Stimulated activated CD8-positive, alpha-beta memory T cell treated with anti-CD3 and anti-CD28 coated beads, Interleukin-7, amount 100 ng/mL, for 1 hour (primary cell): ENCODE measurements around the gene PSMC1.

Source experiments
- DNase-seq, 2 donors: peaks; one replicate each; pipeline ENCODE4 v3.0.0-alpha.2; 2020; ENCODE audit warnings: low read depth in 2 of 2

PSMC1 gene

DNA sequence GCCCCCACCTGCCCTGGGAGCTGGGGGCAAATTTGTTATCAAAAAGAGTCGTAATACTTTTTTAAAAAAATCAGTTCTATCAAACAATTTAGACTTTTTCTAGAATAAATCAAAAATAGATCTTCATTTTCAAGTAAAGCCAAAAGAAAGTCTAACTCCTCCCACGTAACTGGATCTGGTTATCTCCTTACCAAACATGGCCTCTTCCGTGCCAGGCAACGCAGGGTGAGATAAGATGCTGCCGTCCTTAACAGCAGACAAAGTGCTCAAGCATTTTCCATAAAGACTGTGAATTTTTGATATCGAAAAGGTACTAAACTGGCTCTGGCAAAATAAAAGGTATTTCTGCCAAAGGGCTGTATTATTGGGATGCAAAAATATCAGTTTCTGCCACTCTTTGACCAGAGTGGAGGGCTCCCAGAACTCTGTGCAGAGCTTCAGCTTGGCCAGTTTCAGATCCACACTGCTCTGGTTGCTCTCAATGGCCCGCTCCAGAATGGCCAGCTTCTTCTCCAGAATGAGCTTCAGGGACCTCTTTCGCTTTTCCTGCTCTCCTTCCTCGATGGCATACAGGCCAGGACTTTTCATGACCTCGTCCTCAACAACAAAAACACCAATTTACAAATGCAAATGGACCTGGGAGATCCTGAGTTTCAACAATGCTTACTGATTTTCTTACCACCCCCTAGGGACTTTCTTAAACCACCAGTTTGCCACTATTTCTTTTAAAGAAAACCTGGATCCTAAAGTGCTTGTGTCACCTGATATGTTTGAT, 46.4 kb downstream of the PSMC1 start:
- DNase-seq, result no peak

DNA sequence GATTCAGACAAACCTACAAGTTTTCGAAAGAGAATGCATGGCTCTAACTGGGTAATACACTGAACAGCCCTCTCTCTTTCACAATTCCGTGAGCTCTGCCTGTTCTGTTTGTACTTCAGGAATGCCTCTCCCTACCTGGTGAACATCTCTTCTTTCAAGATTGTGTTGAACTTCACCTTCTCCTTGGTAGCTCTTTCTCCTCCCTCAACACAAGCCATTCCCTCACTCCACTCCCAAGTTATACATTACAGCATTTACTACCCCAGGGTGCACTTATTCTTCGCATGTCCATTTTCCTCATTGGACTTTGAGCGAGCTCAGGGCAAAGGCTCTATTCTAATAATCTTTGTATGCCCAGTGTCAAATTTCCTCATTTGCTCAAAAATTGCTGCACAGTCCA, 47.1 kb downstream of the PSMC1 start:
- DNase-seq, result no peak

DNA sequence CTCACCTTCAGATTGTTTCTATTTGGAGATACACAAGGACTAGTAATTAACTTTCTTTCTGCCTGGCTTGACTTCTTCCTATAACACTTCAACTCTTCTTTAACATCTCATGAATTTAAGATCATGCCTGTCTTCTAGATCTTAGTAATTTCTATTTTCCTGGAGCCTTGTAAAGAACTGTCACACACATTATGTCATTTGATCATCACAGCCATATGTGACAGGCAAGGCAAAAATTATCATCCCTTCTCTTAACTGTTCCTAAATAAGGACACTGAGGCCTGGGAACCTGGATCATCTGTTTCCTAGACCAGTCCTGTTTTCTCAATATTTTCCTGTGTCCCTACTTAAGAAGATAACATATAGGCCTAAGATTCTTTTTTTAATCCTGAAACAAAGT, 48.1 kb downstream of the PSMC1 start:
- DNase-seq, result no peak

DNA sequence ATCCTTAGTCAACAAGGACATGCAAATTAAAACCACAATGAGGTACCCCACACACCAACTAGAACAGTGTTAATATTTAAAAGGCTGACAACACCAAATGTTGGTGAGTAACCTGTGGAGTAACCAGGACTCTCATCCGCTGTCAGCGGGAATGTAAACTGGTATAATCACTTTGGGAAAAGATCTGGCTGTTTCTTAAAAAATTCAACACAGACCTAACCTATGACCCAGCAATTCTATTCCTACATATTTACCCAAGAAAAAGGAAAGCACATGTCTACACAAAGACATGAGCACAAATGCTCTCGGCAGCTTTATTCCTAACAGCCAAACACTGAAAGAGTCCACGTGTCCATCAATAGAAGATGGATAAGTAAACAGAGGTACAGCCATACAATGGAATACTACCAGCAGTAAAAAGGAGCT, 48.8 kb downstream of the PSMC1 start:
- DNase-seq, result no peak

DNA sequence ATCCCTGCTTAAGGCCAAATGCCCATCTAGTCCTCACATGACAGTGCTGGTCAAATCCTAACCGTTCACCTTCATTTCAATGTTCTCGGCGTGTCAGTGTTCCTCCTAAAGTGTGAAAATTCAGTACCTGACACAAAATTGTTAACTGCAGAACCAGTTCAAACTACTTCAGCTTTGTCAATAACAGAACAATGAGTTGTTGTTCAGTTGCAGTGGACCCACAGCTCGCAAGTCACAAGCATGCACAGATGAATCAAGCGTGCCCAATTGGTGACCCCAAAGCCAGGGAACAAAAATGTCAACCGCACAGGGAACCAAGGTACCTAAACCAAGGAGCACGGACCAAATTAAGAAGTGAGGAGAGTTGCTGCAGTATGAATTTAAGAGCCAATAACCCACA, 52.2 kb downstream of the PSMC1 start:
- DNase-seq, result no peak

DNA sequence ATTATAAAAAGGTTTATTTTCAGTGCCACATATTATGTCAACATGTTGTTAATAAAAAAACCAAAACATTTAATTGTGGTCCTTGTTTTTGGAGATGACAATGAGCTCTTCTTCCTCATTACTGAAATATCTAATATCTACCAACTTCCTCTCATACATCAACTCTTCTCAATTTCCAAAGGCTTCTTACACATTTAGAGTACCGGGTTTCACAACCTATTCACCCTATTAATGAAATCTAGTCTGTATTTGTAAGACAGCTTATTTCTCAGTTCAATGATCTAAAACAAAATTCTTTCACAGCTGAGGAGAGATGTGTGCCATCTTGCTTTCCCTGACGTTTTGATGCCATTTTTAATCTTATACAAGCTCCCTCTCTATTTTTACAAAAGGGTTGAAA, 60.9 kb downstream of the PSMC1 start:
- no peak for DNase-seq

DNA sequence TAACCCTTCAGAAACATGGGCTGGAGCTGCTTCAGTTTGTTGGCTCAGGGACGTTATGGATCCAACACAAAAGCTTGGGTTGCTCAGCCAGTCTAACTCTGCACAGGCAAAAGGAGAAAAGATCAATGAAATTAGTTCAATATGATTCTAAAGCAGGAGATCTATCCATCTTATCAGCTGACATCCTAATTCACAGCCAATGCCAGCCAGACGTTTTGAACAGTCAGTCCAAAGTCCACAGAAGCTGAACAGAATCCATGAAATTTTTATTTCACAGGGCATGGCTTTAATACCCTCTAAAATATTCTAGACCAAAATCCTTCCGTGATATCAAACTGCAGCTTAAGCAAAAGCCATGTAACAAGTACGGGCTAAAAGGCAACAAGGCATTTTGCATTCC, 61.7 kb downstream of the PSMC1 start:
- DNase-seq, result no peak

DNA sequence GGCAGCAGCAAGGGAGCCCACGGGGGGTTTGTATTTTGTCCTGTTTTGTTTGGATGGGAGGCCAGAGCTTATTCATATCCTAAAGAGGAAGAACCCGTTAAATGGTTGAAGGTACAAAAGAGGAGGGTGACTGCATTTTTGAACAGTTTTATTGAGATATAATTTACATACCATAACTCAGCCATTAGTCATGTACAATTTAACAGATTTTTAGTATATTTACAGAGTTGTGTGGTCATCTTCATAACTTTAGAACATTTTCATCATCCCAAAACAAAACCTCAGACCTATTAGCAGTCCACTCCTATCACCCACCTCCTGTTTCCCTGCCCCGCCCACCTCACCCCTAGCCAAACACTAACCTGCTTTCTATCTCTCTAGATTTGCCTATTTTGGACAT, 62.8 kb downstream of the PSMC1 start:
- no peak for DNase-seq

DNA sequence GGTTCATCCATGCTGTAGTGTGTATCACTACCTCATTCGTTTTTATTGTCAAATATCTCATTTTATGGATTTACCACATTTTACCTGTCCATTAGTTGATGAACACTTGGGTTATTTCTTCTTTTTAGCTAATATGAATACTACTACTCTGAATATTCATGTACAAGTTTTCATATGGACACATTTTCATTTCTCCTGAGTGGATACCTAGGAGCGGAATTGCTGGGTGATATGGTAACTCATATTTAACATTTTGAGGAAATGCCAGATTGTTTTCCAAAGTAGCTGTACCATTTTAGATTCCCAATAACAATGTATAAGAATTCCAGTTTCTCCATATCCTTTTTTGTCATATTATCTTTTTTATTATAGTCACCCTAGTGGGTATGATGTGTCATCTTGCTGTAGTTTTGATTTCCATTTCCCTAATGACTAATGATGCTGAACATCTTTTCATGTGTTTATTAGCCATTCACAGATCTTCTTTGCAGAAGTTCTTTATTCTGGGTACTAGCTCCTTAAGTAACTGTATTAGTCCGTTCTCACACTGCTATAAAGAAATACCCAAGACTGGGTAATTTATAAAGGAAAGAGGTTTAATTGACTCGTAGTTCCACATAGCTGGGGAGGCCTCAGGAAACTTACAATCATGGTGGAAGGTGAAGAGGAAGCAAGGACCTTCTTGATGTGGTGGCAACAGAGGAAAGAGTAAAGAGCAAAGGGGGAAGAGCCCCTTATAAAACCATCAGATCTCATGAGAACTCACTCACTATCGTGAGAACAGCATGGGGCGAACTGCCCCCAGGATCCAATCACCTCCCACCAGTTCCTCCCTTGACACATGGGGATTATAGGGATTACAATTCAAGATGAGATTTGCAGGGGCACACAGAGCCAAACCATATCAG, 63.5 kb downstream of the PSMC1 start:
- no peak for DNase-seq

DNA sequence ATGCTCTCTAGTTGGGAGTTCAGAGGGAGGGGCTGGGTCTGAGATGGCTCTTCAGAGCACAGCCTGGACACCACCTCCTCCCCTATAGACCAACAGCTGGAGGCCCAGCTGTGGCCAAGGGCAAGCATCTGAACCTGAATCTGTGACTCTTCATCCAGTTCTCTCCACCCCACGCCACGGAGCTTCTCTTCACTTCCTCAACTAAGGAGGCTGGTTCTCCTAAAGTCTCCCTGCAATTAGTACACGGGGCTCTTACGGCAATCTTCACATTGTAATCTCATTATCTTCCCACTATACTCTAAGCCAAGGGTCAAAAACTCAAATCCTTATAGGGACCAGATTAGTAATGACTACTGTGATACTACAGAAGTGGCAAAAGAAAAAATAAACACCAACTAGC, 65.5 kb downstream of the PSMC1 start:
- no peak for DNase-seq
